HepG2 (cell line): ENCODE results near the gene PANX1. TPM values are rescaled to one million over a fixed set of nuclear protein-coding genes. Genes with fewer than 3 reads are reported as not detected.

Experiments used
- ATRX ChIP-seq: sonication (generic); formaldehyde crosslinking; IDR thresholded peaks from 2 replicates; pipeline ENCODE4 v1.4.0; 2020; ENCODE audit warnings: missing genetic modification reagents, borderline replicate concordance
- CHD2 ChIP-seq: IDR thresholded peaks from 2 replicates; pipeline ENCODE4 v1.6.1; 2011; ENCODE audit warnings: low read depth, low read length, improper control_type of control experiment
- FOXP1 ChIP-seq, 2 experiments: fragments of 450-650 bp in 1 of 2; IDR thresholded peaks; 2 replicates each; pipeline ENCODE4 v1.6.1; 2017 to 2018; ENCODE audit warnings: antibody characterized with exemption in 1 of 2
- HNRNPH1 ChIP-seq: fragments of 200-400 bp; formaldehyde crosslinking; optimal IDR thresholded peaks from 2 replicates; pipeline ENCODE3; 2017; ENCODE audit warnings: mild to moderate bottlenecking, low read depth, low read length
- KDM6A ChIP-seq: IDR thresholded peaks from 2 replicates; pipeline ENCODE4 v1.6.1; 2016; ENCODE audit warnings: low read depth
- KLF11 ChIP-seq: IDR thresholded peaks from 2 replicates; pipeline ENCODE4 v1.6.1; 2016; ENCODE audit warnings: missing compliant biosample characterization
- MZF1 ChIP-seq: sonication (generic); formaldehyde crosslinking; IDR thresholded peaks from 2 replicates; pipeline ENCODE4 v1.8.1; 2023; ENCODE audit warnings: mild to moderate bottlenecking, missing genetic modification reagents, borderline replicate concordance
- NFE2L2 ChIP-seq: fragments of 150-350 bp; IDR thresholded peaks from 2 replicates; pipeline ENCODE4 v1.6.1; 2014; ENCODE audit warnings: low read length
- NFIB ChIP-seq: sonication (generic); formaldehyde crosslinking; IDR thresholded peaks from 2 replicates; pipeline ENCODE4 v1.9.0; 2021; ENCODE audit warnings: missing genetic modification reagents, mild to moderate bottlenecking, borderline replicate concordance
- PAF1 ChIP-seq: IDR thresholded peaks from 2 replicates; pipeline ENCODE4 v1.6.1; 2016; ENCODE audit warnings: missing genetic modification reagents, missing compliant biosample characterization
- PLRG1 ChIP-seq: fragments of 450-650 bp; conservative IDR thresholded peaks from 2 replicates; pipeline ENCODE4 v1.6.1; 2016
- RCOR2 ChIP-seq: IDR thresholded peaks from 2 replicates; pipeline ENCODE4 v1.6.1; 2016; ENCODE audit warnings: missing biosample characterization, missing genetic modification reagents
- RFXANK ChIP-seq: IDR thresholded peaks from 2 replicates; pipeline ENCODE4 v1.6.1; 2016
- THAP8 ChIP-seq: sonication (generic); formaldehyde crosslinking; IDR thresholded peaks from 2 replicates; pipeline ENCODE4 v1.5.1; 2020; ENCODE audit warnings: missing genetic modification reagents, mild to moderate bottlenecking, borderline replicate concordance
- THRA ChIP-seq: sonication (generic); formaldehyde crosslinking; IDR thresholded peaks from 2 replicates; pipeline ENCODE4 v1.4.0; 2020; ENCODE audit warnings: missing genetic modification reagents, borderline replicate concordance
- THYN1 ChIP-seq: sonication (generic); formaldehyde crosslinking; IDR thresholded peaks from 2 replicates; pipeline ENCODE4 v1.8.1; 2023; ENCODE audit warnings: low read depth, mild to moderate bottlenecking, moderate library complexity, missing genetic modification reagents, borderline replicate concordance
- ZFP82 ChIP-seq: sonication (generic); formaldehyde crosslinking; IDR thresholded peaks from 2 replicates; pipeline ENCODE4 v1.5.1; 2020; ENCODE audit warnings: mild to moderate bottlenecking, missing genetic modification reagents, borderline replicate concordance
- ZFX ChIP-seq: sonication (generic); formaldehyde crosslinking; IDR thresholded peaks from 2 replicates; pipeline ENCODE4 v1.4.0; 2020; ENCODE audit warnings: mild to moderate bottlenecking, low read depth, missing genetic modification reagents, moderate library complexity
- ZNF275 ChIP-seq: sonication (generic); formaldehyde crosslinking; IDR thresholded peaks from 2 replicates; pipeline ENCODE4 v1.8.0; 2022; ENCODE audit warnings: missing genetic modification reagents, mild to moderate bottlenecking, inconsistent platforms, borderline replicate concordance
- ZNF530 ChIP-seq: sonication (generic); formaldehyde crosslinking; IDR thresholded peaks from 2 replicates; pipeline ENCODE4 v1.5.0; 2020; ENCODE audit warnings: low read depth, mild to moderate bottlenecking, missing genetic modification reagents
- ZNF557 ChIP-seq: sonication (generic); formaldehyde crosslinking; IDR thresholded peaks from 2 replicates; pipeline ENCODE4 v1.4.0; 2020; ENCODE audit warnings: missing genetic modification reagents
- ZNF782 ChIP-seq: sonication (generic); formaldehyde crosslinking; IDR thresholded peaks from 2 replicates; pipeline ENCODE4 v1.4.0; 2020; ENCODE audit warnings: missing genetic modification reagents, mild to moderate bottlenecking, borderline replicate concordance
- ZNF850 ChIP-seq: sonication (generic); formaldehyde crosslinking; conservative IDR thresholded peaks from 2 replicates; pipeline ENCODE4 v1.9.0; 2021; ENCODE audit warnings: mild to moderate bottlenecking, missing genetic modification reagents
- polyA plus RNA-seq, 8 experiments: library from polyadenylated mRNA; depleted of rRNA in 3 of 8; stranded (reverse) in 7 of 8; unstranded in 1 of 8; fragments of >200 nt; fragmentation: Illumina TruSeq in 4 of 8; extraction: Trizol in 4 of 8; gene quantifications; 2 replicates each; pipeline versions ENCODE4 v1.2.1 to v1.2.3, GENCODE V29; 2011 to 2016; ENCODE audit warnings: low read depth in 4 of 8, missing spikeins in 1 of 8, mixed read lengths in 1 of 8; ENCODE audit not compliant: insufficient read depth in 1 of 8
- total RNA-seq, 5 experiments: library from RNA; depleted of rRNA; stranded (reverse); fragments of >200 nt; fragmentation: Illumina TruSeq; extraction: Trizol; gene quantifications; 2 replicates each; pipeline ENCODE4 v1.2.3, GENCODE V29; 2016; ENCODE audit warnings: low read depth in 1 of 5
- TF ChIP-seq, protein P1 (sequence below): sonication (generic); formaldehyde crosslinking; IDR thresholded peaks from 2 replicates; pipeline ENCODE4 v1.5.1; 2020; ENCODE audit warnings: mild to moderate bottlenecking, missing genetic modification reagents, borderline replicate concordance
- TF ChIP-seq, protein P2 (sequence below): IDR thresholded peaks from 2 replicates; pipeline ENCODE4 v1.6.1; 2012; ENCODE audit warnings: low read length, improper control_type of control experiment

The PANX1 gene
- total and polyA plus RNA-seq, 2 of the 13 experiments (the other 11 are each of a cell fraction or from before 2014, with no cell fraction given), result 8.3 to 24.8 TPM

- TF ChIP-seq, protein P1, sequence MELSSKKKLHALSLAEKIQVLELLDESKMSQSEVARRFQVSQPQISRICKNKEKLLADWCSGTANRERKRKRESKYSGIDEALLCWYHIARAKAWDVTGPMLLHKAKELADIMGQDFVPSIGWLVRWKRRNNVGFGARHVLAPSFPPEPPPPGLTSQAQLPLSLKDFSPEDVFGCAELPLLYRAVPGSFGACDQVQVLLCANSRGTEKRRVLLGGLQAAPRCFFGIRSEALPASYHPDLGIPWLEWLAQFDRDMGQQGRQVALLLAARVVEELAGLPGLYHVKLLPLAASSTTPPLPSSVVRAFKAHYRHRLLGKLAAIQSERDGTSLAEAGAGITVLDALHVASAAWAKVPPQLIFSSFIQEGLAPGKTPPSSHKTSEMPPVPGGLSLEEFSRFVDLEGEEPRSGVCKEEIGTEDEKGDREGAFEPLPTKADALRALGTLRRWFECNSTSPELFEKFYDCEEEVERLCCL (CRISPR knock-in tag), result no peak
- no peak for TF ChIP-seq RFXANK
- peak; percentile 73 for TF ChIP-seq ZFX (CRISPR knock-in tag)
- TF ChIP-seq, protein P2, sequence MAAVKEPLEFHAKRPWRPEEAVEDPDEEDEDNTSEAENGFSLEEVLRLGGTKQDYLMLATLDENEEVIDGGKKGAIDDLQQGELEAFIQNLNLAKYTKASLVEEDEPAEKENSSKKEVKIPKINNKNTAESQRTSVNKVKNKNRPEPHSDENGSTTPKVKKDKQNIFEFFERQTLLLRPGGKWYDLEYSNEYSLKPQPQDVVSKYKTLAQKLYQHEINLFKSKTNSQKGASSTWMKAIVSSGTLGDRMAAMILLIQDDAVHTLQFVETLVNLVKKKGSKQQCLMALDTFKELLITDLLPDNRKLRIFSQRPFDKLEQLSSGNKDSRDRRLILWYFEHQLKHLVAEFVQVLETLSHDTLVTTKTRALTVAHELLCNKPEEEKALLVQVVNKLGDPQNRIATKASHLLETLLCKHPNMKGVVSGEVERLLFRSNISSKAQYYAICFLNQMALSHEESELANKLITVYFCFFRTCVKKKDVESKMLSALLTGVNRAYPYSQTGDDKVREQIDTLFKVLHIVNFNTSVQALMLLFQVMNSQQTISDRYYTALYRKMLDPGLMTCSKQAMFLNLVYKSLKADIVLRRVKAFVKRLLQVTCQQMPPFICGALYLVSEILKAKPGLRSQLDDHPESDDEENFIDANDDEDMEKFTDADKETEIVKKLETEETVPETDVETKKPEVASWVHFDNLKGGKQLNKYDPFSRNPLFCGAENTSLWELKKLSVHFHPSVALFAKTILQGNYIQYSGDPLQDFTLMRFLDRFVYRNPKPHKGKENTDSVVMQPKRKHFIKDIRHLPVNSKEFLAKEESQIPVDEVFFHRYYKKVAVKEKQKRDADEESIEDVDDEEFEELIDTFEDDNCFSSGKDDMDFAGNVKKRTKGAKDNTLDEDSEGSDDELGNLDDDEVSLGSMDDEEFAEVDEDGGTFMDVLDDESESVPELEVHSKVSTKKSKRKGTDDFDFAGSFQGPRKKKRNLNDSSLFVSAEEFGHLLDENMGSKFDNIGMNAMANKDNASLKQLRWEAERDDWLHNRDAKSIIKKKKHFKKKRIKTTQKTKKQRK, result no peak
- TF ChIP-seq CHD2, result no peak
- TF ChIP-seq NFE2L2, result no peak
- no peak for TF ChIP-seq HNRNPH1
- no peak for TF ChIP-seq NFIB (CRISPR knock-in tag)
- no peak for TF ChIP-seq PLRG1
- TF ChIP-seq KLF11 (CRISPR knock-in tag), result no peak
- TF ChIP-seq KDM6A, result no peak
- no peak for TF ChIP-seq ZNF275 (CRISPR knock-in tag)
- TF ChIP-seq THAP8 (CRISPR knock-in tag), result no peak
- TF ChIP-seq ZNF557 (CRISPR knock-in tag), result no peak
- TF ChIP-seq RCOR2, result 0 out of 2 replicates have a peak, but pooled peaks have one; percentile 9
- TF ChIP-seq ATRX (CRISPR knock-in tag), result no peak
- no peak for TF ChIP-seq THRA
- no peak for TF ChIP-seq ZFP82 (CRISPR knock-in tag)
- TF ChIP-seq ZNF782, result 0 out of 2 replicates have a peak, but pooled peaks have one; percentile 6
- TF ChIP-seq ZNF530, result no peak
- peak; percentile 73; the same call in 1 of the 2 replicates for TF ChIP-seq ZNF850
- TF ChIP-seq THYN1 (CRISPR knock-in tag), result no peak
- no peak for TF ChIP-seq FOXP1 (IDR thresholded peaks at IDR 0.05)
- no peak for TF ChIP-seq FOXP1 (CRISPR knock-in tag; IDR thresholded peaks at IDR 0.05)
- no peak for TF ChIP-seq PAF1 (CRISPR knock-in tag)
- no peak for TF ChIP-seq MZF1 (CRISPR knock-in tag)
Observed at GRCh38 chr11:94128291-94128745, 323 bp upstream of the PANX1 start (continued).
